HG03432 (cell line): Measurements from ENCODE around the gene SMC2.

Experiments
- ATAC-seq: cut with Tn5 transposase; IDR thresholded peaks from one replicate; pipeline ENCODE4 v1.9.1; 2021; ENCODE audit warnings: mild to moderate bottlenecking, moderate library complexity; ENCODE audit not compliant: unreplicated experiment

Gene SMC2

DNA sequence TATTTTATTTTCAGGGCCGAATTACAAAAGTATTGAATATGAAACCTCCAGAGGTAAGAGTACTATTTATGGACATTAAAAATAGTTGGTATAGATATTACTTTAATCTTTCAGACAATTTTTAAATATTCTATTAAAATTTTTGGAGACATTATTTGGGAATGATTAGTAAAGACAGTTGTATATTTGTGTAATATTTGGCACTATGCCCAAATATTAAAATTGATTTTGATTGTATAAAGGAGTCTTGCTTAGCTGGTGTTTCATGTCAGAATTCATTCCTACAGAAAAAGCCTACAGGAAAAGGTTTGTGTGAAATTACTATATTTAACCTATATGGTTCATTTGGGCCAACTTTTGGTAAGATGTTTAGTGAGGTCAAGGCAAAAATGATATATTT lies 5.5 kb downstream of the SMC2 start:
- ATAC-seq = no peak

DNA sequence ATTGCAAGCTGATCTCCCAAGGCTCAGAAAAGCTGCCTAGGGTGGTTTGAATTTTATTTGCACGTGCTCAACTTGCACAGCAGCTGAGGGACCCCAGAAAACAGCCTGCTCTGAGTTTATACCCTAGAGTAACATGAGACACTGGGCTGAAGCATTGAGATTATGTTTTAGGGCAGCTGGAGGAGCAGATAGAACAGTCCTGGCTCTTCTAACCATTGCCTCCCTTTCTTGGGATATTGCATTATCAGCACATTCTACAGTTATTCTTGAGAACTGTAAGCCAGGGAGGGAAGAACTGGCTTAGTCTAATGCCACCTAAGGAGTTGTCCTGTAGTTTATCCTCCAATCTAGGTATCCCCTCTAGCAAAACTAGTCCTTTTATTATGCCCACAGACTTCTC lies 10.3 kb downstream of the SMC2 start:
- ATAC-seq = no peak

DNA sequence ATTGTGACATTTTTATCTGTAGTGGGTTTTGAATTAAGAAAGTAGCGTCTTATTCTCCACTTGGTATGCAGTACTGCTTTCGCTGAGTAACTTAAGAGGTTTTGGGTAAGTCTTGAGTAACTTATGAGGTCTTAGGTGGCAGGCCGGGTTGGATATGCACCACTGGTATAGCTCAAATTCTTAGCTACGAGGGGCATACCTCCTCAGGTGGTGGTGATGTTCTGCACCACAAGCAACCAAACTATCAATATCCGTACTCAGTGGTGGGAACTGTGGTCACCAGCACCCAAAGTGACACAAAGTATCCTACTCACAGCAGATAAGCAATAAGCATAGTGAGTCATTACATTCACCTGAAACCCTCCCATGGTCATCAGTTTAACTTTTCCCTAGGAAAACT lies 13.7 kb downstream of the SMC2 start:
- no peak for ATAC-seq

DNA sequence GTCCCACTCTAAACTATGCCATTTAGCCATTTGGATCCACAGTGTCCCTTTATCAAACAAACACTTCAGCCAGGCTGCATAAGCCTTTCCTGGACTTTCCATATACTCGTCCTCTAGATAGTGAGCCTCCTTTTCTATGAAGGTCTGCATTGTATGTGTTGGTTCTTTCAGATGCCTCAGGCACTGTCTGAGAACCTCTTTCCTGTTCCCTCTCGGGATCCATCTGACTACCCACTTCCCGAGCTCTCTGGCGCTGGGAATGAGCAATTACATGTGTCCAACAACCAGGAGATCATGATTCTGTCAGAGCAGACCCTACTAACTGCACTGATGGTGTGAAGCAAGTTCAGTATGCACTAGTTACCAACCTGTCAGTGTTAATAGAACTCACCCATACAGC lies 14.2 kb downstream of the SMC2 start:
- no peak for ATAC-seq

DNA sequence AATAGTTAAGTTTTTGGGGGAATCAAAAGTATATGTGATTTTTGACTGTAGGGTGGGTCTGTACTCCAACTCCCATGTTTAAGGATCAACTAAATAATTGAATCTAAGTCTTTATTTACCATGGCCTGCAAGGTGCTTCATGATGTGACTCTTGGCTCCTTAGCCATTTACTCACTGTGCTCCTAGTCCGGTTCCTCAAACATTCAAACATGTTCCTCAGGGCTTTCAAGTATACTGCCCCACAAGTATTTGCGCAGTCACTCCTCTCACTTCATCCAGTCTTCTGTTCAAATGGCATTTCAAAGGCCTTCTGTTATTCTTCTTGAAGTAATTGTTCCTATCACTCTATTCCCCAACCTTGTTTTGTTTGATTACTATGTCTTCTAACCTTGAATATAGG lies 16.4 kb downstream of the SMC2 start:
- no peak for ATAC-seq

DNA sequence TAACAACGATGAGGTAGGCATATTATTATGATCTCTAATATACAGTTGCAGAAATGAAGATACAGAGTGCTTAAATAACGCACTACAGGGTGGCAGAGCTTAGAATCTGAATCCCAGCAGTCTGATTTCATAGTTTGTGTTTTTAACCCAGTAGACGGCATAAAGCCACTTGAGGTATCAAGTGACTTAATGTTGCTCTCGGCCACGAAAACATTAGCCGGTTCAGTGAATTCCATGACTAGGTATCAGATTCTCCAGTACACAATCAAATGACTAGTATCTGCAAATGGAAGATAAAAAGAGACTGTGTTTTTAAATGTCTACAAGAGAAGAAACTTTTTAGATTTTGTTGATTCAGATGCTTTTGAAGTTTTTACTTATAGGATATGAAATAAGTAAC lies 24.8 kb downstream of the SMC2 start:
- ATAC-seq = no peak

DNA sequence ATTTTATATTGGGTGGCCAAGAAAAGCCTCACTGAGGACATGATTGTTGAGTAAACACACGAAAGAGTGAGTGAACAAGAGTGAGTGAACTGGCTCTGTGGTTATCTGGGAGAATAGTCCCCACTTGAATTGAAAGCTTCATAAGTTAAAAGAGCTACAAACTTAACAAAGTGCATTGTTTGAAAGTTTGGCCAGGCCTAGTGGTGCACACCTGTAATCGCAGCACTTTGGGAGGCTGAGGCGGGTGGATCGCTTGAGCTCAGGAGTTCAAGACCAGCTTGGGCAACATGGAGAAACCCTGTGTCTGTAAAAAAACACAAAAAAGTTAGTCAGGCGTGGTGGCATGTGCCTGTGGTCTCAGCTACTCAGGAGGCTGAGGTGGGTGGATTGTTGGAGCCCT lies 26.9 kb downstream of the SMC2 start:
- ATAC-seq = no peak

DNA sequence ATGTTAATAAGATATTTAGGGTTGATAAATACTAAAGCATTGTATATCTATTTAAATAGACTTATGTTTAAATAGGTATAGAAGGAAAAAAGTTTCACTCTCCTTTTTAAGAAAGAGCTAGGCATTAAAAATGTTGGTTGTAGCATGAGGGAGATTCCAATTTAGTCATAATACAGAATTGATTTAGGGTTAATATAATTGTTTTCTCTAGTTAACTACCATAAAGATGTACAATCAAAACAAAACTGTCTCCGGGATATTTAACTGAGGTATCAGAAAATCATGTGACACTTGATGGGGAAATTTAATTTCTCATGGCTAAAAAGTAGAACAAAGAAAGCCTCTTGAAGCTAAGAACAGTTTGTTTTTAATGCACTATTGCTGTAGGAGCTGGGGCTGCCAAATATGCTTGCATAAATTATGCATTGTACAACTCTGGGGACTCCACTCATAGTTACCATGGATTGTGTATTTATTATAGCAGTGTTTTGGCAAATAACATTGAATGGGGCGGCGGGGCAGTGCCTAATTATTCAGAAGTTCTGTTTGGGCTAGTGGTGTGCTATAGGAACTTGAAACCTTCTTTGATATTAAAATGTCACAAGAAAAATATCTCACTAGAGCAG lies 44.2 kb downstream of the SMC2 start:
- ATAC-seq = no peak

DNA sequence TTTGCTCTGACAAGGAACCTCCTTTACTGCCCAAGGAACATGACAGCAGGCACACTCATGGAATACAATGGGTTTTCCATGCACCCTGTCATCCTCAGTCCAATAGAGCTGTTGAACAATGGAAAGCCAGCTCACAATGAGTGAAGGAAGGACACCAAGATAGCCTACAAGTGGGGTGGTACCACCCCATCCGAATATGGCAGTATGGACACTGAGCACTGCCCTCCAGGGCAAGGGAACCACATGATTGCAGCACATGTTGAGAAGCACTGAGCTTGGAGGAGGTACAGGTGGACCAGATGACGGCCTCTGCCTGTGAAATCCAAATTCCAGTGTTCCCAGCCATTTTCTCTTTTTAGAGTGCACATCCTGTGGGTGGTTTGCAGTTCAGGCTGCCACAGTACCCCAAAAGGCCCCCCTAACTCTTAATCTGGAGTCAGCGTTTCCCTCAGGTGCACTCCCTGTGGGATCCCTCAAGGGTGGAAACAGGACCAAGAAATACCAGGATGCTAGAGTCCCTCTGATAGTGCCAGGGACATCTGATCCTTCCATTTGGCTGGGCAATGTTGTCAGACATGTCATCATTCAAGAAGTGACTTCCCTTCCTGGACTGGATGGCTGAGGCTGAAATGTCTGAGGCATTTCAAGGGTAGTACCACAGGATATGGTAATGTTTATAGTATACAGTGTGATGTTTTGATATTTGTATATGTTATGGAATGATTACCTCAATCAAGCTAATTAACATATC lies 48.9 kb downstream of the SMC2 start:
- no peak for ATAC-seq

DNA sequence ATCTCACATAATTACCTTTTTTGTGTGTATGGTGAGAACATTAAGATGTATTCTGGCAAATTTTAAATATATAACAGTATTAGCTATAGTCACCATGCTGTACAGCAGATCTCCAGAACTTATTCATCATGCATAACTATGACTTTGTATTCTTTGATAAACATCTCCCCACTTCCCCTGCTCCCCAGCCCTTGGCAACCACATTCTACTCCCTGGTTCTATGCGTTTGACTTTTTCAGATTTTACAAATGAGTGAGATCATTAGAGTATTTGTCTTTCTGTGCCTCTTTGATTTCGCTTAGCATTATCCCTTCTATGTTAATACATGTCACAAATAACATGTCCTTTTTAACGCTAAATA lies 49.4 kb downstream of the SMC2 start:
- no peak for ATAC-seq

DNA sequence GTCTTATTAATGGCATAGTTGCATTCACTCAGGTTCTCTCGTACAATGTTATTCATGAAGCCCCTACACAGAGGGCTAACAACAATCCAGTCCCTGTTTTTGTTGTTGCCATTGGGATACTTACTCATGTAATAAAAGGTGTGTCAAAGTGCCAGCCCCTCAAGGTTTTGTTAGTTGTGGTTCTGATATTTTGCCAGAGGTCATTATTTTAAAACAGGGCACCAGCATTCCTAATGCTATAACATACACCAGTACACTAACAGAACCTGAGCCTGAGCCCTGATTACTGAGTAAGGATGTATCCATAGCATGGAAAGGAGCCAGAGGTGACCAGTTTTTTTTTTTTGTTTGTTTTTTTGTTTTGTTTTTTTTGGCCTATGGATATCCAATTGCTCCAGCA lies 50.2 kb downstream of the SMC2 start:
- ATAC-seq = no peak

DNA sequence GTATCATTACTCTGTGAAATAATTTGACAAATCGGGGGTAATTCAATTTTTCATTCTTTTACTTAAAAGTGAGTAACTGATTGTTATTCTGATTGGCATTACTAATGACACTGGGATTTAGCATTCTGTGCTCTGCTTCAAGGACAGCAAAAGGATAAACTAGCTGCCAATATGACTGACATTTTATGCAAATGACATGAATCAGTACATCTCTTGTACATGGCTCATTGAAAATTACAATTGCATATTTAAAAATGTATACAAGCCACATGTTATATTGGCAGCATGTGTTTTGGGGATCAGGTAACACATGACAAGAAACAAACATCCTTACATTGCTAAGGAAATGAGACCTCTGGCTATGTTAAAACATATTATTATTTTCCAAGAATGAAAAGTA lies 79.0 kb downstream of the SMC2 start:
- no peak for ATAC-seq

DNA sequence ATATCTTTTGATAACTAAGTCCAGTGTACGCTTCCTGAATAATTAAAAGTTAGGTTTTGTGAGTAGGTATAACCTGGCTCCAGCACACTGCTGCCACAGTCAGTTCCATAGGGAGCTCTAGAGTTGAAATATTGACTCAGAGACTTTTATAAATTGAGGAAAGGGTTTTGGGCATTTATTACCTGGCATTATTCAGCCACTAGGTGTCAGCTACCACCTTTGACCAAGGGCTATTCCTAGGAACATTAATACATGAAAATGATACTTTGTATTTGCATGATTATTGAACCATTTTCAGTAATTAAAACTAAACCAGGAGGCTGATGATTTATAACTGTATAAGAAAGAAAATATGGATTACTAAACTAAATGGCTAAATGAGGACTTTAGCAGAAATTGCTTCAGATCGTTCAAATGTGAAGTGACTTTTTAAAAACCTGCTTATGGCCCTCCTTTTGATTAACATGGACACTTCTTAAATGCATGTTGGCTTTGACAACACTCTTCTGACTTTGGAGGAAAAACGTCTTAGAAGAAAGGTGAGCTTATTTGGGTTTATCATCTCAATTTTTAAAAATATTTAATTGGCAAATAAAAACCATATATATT lies 83.0 kb downstream of the SMC2 start:
- ATAC-seq = peak; percentile 62

DNA sequence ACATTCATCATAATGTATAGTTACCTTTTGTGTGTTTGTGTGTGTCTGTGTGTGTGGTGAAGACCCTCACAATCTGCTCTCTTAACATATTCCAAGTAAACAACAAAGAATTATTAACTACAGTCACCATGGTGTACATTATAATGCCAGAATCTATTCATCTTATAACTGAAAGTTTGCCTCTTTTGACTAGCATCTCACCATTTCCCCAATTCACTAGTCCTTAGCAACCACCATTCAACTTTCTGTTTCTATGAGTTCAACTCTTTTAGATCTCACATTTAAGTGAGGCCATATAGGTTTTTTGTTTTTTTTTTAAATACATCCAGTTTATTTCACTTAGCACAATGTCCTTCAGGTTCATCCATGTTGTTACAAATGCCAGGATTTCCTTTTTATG lies 83.6 kb downstream of the SMC2 start:
- peak; percentile 80 for ATAC-seq
